WTC11 (cell line): ENCODE results near the gene MTREX. TPM values are rescaled to one million over a fixed set of nuclear protein-coding genes. Genes with fewer than 3 reads are reported as not detected.

ENCODE experiments used
- ATAC-seq: fragments of 200-7000 bp; cut with Tn5 transposase; 2 replicates; pipeline ENCODE4 v1.10.0; 2021; ENCODE audit warnings: mild to moderate bottlenecking, moderate library complexity
- CTCF ChIA-PET: fragments of 300-600 bp; sonication (Branson Sonifier 250); formaldehyde crosslinking; loops from one replicate; lab custom pipeline; 2021; ENCODE audit warnings: antibody characterized with exemption; lab: Charles Lee
- POLR2A ChIA-PET: fragments of 350-600 bp; sonication (Branson Sonifier 250); formaldehyde crosslinking; loops from one replicate; lab custom pipeline; 2021; ENCODE audit warnings: antibody characterized with exemption; lab: Charles Lee
- DNase-seq: peaks from one replicate; pipeline ENCODE4 v3.0.0; 2021; ENCODE audit warnings: low spot score
- H3K27ac Mint-ChIP-seq: 2 replicates; pipeline ENCODE4 v1.8.0; 2021; ENCODE audit warnings: mixed read lengths
- H3K27me3 Mint-ChIP-seq: 2 replicates; pipeline ENCODE4 v1.8.0; 2021; ENCODE audit warnings: low read depth, mild to moderate bottlenecking, moderate library complexity, mixed read lengths
- H3K36me3 Mint-ChIP-seq: 2 replicates; pipeline ENCODE4 v1.8.0; 2021; ENCODE audit warnings: mixed read lengths
- H3K4me1 Mint-ChIP-seq: 2 replicates; pipeline ENCODE4 v1.8.0; 2022; ENCODE audit warnings: mixed read lengths
- H3K4me3 Mint-ChIP-seq: 2 replicates; pipeline ENCODE4 v1.8.0; 2021; ENCODE audit warnings: mild to moderate bottlenecking, moderate library complexity, mixed read lengths
- H3K9me3 Mint-ChIP-seq: 2 replicates; pipeline ENCODE4 v1.8.0; 2021; ENCODE audit warnings: mixed read lengths
- CREM ChIP-seq: sonication (generic); formaldehyde crosslinking; IDR thresholded peaks from 2 replicates; pipeline ENCODE4 v1.8.1; 2022; ENCODE audit warnings: mild to moderate bottlenecking, missing genetic modification reagents, moderate library complexity
- E2F5 ChIP-seq: sonication (generic); formaldehyde crosslinking; IDR thresholded peaks from 2 replicates; pipeline ENCODE4 v1.8.1; 2022; ENCODE audit warnings: mild to moderate bottlenecking, moderate library complexity, missing genetic modification reagents
- EMX1 ChIP-seq: fragments of 250-450 bp; sonication (Bioruptor Pico); IDR thresholded peaks from 2 replicates; pipeline ENCODE4 v1.8.0; 2021; ENCODE audit warnings: mild to moderate bottlenecking
- FOXJ3 ChIP-seq: sonication (generic); formaldehyde crosslinking; IDR thresholded peaks from 2 replicates; pipeline ENCODE4 v1.9.0; 2021; ENCODE audit warnings: missing genetic modification reagents, mild to moderate bottlenecking, borderline replicate concordance
- GTF2I ChIP-seq: fragments of 250-450 bp; sonication (Bioruptor Pico); conservative IDR thresholded peaks from 2 replicates; pipeline ENCODE4 v1.4.0; 2021; ENCODE audit warnings: mild to moderate bottlenecking
- JUN ChIP-seq: sonication (generic); formaldehyde crosslinking; IDR thresholded peaks from 2 replicates; pipeline ENCODE4 v1.8.0; 2023; ENCODE audit warnings: mild to moderate bottlenecking, missing genetic modification reagents
- NFATC4 ChIP-seq: fragments of 250-450 bp; sonication (Bioruptor Pico); IDR thresholded peaks from 2 replicates; pipeline ENCODE4 v1.9.0; 2021; ENCODE audit warnings: mild to moderate bottlenecking
- NFE2L1 ChIP-seq: sonication (generic); formaldehyde crosslinking; IDR thresholded peaks from 2 replicates; pipeline ENCODE4 v1.8.1; 2023; ENCODE audit warnings: missing genetic modification reagents
- NFYB ChIP-seq: sonication (generic); formaldehyde crosslinking; conservative IDR thresholded peaks from 2 replicates; pipeline ENCODE4 v1.8.0; 2022; ENCODE audit warnings: low read depth, missing genetic modification reagents
- OVOL2 ChIP-seq: fragments of 250-450 bp; sonication (Bioruptor Pico); IDR thresholded peaks from 2 replicates; pipeline ENCODE4 v1.9.0; 2021; ENCODE audit warnings: mild to moderate bottlenecking, borderline replicate concordance
- PRRX2 ChIP-seq: fragments of 250-450 bp; sonication (Bioruptor Pico); IDR thresholded peaks from 2 replicates; pipeline ENCODE4 v1.8.0; 2021; ENCODE audit warnings: mild to moderate bottlenecking
- SMAD3 ChIP-seq: sonication (generic); formaldehyde crosslinking; IDR thresholded peaks from 2 replicates; pipeline ENCODE4 v1.8.0; 2022; ENCODE audit warnings: missing genetic modification reagents, mild to moderate bottlenecking, borderline replicate concordance
- ZMAT4 ChIP-seq: fragments of 250-450 bp; sonication (Bioruptor Pico); IDR thresholded peaks from 2 replicates; pipeline ENCODE4 v1.9.0; 2021; ENCODE audit warnings: mild to moderate bottlenecking
- ZNF121 ChIP-seq: sonication (generic); formaldehyde crosslinking; IDR thresholded peaks from 2 replicates; pipeline ENCODE4 v1.8.0; 2023; ENCODE audit warnings: missing genetic modification reagents
- ZNF219 ChIP-seq: sonication (generic); formaldehyde crosslinking; IDR thresholded peaks from 2 replicates; pipeline ENCODE4 v1.8.0; 2023; ENCODE audit warnings: missing genetic modification reagents, mild to moderate bottlenecking, borderline replicate concordance
- ZNF232 ChIP-seq: sonication (generic); formaldehyde crosslinking; IDR thresholded peaks from 2 replicates; pipeline ENCODE4 v1.8.0; 2022; ENCODE audit warnings: mild to moderate bottlenecking, missing genetic modification reagents
- ZNF423 ChIP-seq: fragments of 250-450 bp; sonication (Bioruptor Pico); IDR thresholded peaks from 2 replicates; pipeline ENCODE4 v2.1.2; 2022; ENCODE audit warnings: mild to moderate bottlenecking, moderate library complexity
- ZNF671 ChIP-seq: fragments of 250-450 bp; sonication (Bioruptor Pico); IDR thresholded peaks from 2 replicates; pipeline ENCODE4 v1.8.0; 2021; ENCODE audit warnings: mild to moderate bottlenecking
- ZSCAN18 ChIP-seq: fragments of 250-450 bp; sonication (Bioruptor Pico); IDR thresholded peaks from 2 replicates; pipeline ENCODE4 v2.1.2; 2022; ENCODE audit warnings: mild to moderate bottlenecking, moderate library complexity
- total RNA-seq: library from RNA; stranded (reverse); gene quantifications from 3 replicates; pipeline ENCODE4 v1.2.3, GENCODE V29; 2021
- TF ChIP-seq, protein P1 (sequence below): sonication (generic); formaldehyde crosslinking; IDR thresholded peaks from 2 replicates; pipeline ENCODE4 v1.8.1; 2023; ENCODE audit warnings: mild to moderate bottlenecking, missing genetic modification reagents, borderline replicate concordance
- TF ChIP-seq, protein P2 (sequence below): sonication (generic); formaldehyde crosslinking; IDR thresholded peaks from 2 replicates; pipeline ENCODE4 v1.8.0; 2022; ENCODE audit warnings: mild to moderate bottlenecking, missing genetic modification reagents
- TF ChIP-seq, protein P3 (sequence below): fragments of 250-450 bp; sonication (Bioruptor Pico); IDR thresholded peaks from 2 replicates; pipeline ENCODE4 v1.8.0; 2021; ENCODE audit warnings: mild to moderate bottlenecking
- TF ChIP-seq, protein P4 (sequence below): sonication (generic); formaldehyde crosslinking; conservative IDR thresholded peaks from 2 replicates; pipeline ENCODE4 v1.8.1; 2022; ENCODE audit warnings: mild to moderate bottlenecking, missing genetic modification reagents

MTREX gene
- total RNA-seq, 1 experiment from 2014 or later: 110 TPM

DNA sequence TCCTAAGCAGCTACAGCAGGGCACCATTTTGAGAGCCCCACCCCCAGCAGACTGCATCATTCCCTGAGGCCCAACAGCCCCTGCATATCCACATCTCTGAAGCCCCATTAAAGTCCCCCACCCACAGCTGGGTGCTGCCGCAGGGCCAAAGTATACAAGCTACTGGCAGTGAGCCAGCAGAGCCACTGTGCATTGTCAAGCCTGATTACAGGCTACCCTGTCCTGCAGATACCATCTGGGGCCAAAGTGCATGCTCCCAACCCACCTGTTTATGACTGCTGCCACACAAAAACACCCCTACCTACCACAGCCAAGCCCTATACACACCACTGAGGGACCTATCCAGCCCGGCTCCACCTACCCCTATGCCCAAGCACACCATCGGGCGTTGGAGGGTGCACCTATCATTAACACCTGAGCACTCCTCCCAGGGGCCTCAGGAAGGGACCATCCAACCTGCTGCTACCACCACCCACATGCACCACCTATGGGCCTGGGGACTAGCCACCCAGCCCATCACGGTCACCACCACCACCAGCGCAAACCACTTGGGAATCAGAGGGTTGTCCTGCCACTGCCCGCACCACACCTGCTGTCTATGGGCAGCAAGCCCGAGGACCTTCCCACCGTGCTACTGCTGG lies 121.9 kb downstream of the MTREX start (continued):
- no peak for TF ChIP-seq PRRX2 (CRISPR knock-in tag)
- no peak for TF ChIP-seq ZNF423 (CRISPR knock-in tag)
- no peak for TF ChIP-seq NFE2L1 (CRISPR knock-in tag)
- TF ChIP-seq, protein P1, sequence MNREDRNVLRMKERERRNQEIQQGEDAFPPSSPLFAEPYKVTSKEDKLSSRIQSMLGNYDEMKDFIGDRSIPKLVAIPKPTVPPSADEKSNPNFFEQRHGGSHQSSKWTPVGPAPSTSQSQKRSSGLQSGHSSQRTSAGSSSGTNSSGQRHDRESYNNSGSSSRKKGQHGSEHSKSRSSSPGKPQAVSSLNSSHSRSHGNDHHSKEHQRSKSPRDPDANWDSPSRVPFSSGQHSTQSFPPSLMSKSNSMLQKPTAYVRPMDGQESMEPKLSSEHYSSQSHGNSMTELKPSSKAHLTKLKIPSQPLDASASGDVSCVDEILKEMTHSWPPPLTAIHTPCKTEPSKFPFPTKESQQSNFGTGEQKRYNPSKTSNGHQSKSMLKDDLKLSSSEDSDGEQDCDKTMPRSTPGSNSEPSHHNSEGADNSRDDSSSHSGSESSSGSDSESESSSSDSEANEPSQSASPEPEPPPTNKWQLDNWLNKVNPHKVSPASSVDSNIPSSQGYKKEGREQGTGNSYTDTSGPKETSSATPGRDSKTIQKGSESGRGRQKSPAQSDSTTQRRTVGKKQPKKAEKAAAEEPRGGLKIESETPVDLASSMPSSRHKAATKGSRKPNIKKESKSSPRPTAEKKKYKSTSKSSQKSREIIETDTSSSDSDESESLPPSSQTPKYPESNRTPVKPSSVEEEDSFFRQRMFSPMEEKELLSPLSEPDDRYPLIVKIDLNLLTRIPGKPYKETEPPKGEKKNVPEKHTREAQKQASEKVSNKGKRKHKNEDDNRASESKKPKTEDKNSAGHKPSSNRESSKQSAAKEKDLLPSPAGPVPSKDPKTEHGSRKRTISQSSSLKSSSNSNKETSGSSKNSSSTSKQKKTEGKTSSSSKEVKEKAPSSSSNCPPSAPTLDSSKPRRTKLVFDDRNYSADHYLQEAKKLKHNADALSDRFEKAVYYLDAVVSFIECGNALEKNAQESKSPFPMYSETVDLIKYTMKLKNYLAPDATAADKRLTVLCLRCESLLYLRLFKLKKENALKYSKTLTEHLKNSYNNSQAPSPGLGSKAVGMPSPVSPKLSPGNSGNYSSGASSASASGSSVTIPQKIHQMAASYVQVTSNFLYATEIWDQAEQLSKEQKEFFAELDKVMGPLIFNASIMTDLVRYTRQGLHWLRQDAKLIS (CRISPR knock-in tag): no peak
- TF ChIP-seq ZSCAN18 (CRISPR knock-in tag): no peak
- TF ChIP-seq ZMAT4: no peak
- TF ChIP-seq, protein P2, sequence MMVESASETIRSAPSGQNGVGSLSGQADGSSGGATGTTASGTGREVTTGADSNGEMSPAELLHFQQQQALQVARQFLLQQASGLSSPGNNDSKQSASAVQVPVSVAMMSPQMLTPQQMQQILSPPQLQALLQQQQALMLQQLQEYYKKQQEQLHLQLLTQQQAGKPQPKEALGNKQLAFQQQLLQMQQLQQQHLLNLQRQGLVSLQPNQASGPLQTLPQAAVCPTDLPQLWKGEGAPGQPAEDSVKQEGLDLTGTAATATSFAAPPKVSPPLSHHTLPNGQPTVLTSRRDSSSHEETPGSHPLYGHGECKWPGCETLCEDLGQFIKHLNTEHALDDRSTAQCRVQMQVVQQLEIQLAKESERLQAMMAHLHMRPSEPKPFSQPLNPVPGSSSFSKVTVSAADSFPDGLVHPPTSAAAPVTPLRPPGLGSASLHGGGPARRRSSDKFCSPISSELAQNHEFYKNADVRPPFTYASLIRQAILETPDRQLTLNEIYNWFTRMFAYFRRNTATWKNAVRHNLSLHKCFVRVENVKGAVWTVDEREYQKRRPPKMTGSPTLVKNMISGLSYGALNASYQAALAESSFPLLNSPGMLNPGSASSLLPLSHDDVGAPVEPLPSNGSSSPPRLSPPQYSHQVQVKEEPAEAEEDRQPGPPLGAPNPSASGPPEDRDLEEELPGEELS: no peak
- TF ChIP-seq SMAD3 (CRISPR knock-in tag): no peak

- POLR2A ChIA-PET: no interaction called here
- TF ChIP-seq ZNF121 (no peak), FOXJ3 (CRISPR knock-in tag) (no peak), ZNF671 (CRISPR knock-in tag) (no peak), EMX1 (CRISPR knock-in tag) (no peak)
- TF ChIP-seq, protein P3, sequence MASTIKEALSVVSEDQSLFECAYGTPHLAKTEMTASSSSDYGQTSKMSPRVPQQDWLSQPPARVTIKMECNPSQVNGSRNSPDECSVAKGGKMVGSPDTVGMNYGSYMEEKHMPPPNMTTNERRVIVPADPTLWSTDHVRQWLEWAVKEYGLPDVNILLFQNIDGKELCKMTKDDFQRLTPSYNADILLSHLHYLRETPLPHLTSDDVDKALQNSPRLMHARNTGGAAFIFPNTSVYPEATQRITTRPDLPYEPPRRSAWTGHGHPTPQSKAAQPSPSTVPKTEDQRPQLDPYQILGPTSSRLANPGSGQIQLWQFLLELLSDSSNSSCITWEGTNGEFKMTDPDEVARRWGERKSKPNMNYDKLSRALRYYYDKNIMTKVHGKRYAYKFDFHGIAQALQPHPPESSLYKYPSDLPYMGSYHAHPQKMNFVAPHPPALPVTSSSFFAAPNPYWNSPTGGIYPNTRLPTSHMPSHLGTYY: no peak
- CTCF ChIA-PET: no interaction called here
- H3K27ac Mint-ChIP-seq: no peak overlapping the region
- H3K4me3 Mint-ChIP-seq: no peak overlapping the region
- no peaks in the 10 kb centered on the region for H3K27me3 Mint-ChIP-seq
- H3K4me1 Mint-ChIP-seq: peaks cover 15% of the 10 kb centered on the region
- H3K36me3 Mint-ChIP-seq: peaks cover 87% of the 10 kb centered on the region
- peaks cover 66% of the 10 kb centered on the region for H3K9me3 Mint-ChIP-seq
- ATAC-seq (no peak), DNase-seq (no peak)
These were observed 124.8 kb downstream of the MTREX start for GRCh38 chr5:55432549-55432948.

DNA sequence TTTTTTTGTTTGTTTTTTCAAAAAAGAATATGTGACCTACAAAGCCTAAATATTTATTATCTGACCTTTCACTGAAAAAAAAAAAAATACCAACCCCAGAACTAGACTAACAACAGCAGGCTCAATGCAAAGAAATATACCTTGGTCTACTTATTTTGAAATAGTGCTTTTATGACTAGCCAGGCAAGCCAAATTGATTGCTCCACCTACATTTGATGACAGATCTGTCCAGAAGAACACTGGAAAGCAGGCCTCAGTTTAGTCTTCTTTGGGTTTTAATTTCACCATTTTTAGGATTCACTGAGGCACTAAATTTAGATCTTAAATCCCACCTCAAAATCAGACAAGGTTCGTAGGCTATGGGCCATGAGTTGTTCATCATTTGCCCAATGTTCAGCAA lies 129.7 kb downstream of the MTREX start:
- Mint-ChIP-seq H3K9me3 (peaks cover 31% of the 10 kb centered on the region), H3K4me1 (peaks cover 43% of the 10 kb centered on the region), H3K27me3 (no peaks in the 10 kb centered on the region), H3K36me3 (peaks cover 57% of the 10 kb centered on the region), H3K4me3 (no peak overlapping the region), H3K27ac (peak overlapping the region; percentile 64)
- ATAC-seq (no peak), DNase-seq (no peak)
- POLR2A ChIA-PET: no interaction called here
- CTCF ChIA-PET: interaction anchor here (5.1 kb wide), 1 partner anchor 255 kb away, joined by 21 read pairs; no protein-coding TSS in a partner anchor
- TF ChIP-seq CREM (CRISPR knock-in tag): no peak
- TF ChIP-seq ZNF121: no peak
- TF ChIP-seq ZMAT4: no peak
- TF ChIP-seq, protein P4, sequence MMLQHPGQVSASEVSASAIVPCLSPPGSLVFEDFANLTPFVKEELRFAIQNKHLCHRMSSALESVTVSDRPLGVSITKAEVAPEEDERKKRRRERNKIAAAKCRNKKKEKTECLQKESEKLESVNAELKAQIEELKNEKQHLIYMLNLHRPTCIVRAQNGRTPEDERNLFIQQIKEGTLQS: no peak
- TF ChIP-seq SMAD3 (CRISPR knock-in tag): no peak
- no peak for TF ChIP-seq OVOL2 (CRISPR knock-in tag)
- no peak for TF ChIP-seq ZNF232 (CRISPR knock-in tag)
- TF ChIP-seq ZNF219 (CRISPR knock-in tag): no peak
- no peak for TF ChIP-seq NFATC4 (CRISPR knock-in tag)
- no peak for TF ChIP-seq E2F5 (CRISPR knock-in tag)
- no peak for TF ChIP-seq GTF2I (CRISPR knock-in tag)
- TF ChIP-seq JUN: no peak
- no peak for TF ChIP-seq NFYB
- no peak for TF ChIP-seq ZNF671 (CRISPR knock-in tag)
